Measurements from ENCODE around the gene CNTNAP2. TPM values are rescaled to one million over a fixed set of nuclear protein-coding genes. Genes with fewer than 3 reads are reported as not detected.
"Not testable (repeated sequence)": the region's sequence is repeated elsewhere in the genome, so short reads cannot be mapped to it uniquely, and the experiment has no call there.

CNTNAP2 gene
- total RNA-seq, 1 donor from 2014 or later, result 0.59 TPM

- Histone ChIP-seq H3K27me3 (ENCODE audit: low read depth) (no peaks in the 10 kb centered on the region), H3K27ac (no peak overlapping the region), H3K9me3 (no peaks in the 10 kb centered on the region), H3K4me1 (no peaks in the 10 kb centered on the region), H3K4me3 (no peak overlapping the region), H3K36me3 (no peaks in the 10 kb centered on the region)
- DNase-seq, result no peak
- TF ChIP-seq CTCF (IDR thresholded peaks at IDR 0.05), result no peak
- intact Hi-C loops (cut with DNase I), result no loop called here
- no peak for ATAC-seq
Measured at GRCh38 chr7:146242661-146243060, 126.1 kb downstream of the CNTNAP2 start.

- H3K4me1 ChIP-seq; H3K27me3 ChIP-seq (ENCODE audit: low read depth); H3K27ac ChIP-seq; H3K9me3 ChIP-seq; ATAC-seq; DNase-seq; H3K36me3 ChIP-seq; intact Hi-C loops (cut with DNase I); H3K4me3 ChIP-seq: not testable (repeated sequence)
Measured at GRCh38 chr7:146247991-146248390, 131.4 kb downstream of the CNTNAP2 start.

- H3K27me3 ChIP-seq (ENCODE audit: low read depth); H3K9me3 ChIP-seq; intact Hi-C loops (cut with DNase I); H3K4me3 ChIP-seq; ATAC-seq; H3K36me3 ChIP-seq; H3K27ac ChIP-seq; DNase-seq; H3K4me1 ChIP-seq: not testable (repeated sequence)
Measured at GRCh38 chr7:146248744-146249143, 132.1 kb downstream of the CNTNAP2 start.

- DNase-seq (no peak), ATAC-seq (no peak)
- intact Hi-C loops (cut with DNase I), result no loop called here
- no peaks in the 10 kb centered on the region for H3K27me3 ChIP-seq (ENCODE audit: low read depth)
- no peak overlapping the region for H3K4me3 ChIP-seq
- TF ChIP-seq CTCF (IDR thresholded peaks at IDR 0.05), result no peak
- no peaks in the 10 kb centered on the region for H3K9me3 ChIP-seq
- H3K27ac ChIP-seq, result no peak overlapping the region
- no peaks in the 10 kb centered on the region for H3K36me3 ChIP-seq
- H3K4me1 ChIP-seq, result no peaks in the 10 kb centered on the region
Measured at GRCh38 chr7:146249272-146249671, 132.7 kb downstream of the CNTNAP2 start.

DNA sequence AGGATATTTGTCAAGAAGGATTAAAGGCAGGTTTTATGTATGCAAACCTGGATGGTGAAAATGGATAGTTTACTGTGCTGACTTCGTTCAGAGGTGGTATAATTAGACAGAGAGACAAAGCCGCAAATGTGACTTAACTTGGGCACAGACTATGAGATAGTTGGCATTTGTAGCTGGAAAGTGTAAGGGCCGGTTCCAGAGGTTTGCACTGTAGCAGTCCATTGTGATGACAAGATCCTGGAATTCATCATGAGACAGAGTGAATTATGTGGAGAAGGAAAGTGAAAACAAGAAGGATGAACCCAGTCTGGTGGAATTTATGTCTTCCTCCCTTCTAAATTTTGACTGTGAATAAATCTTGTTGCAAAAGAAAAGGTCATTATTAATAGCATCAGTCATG lies 139.0 kb downstream of the CNTNAP2 start:
- Histone ChIP-seq H3K27me3 (ENCODE audit: low read depth) (no peaks in the 10 kb centered on the region), H3K27ac (no peak overlapping the region), H3K36me3 (no peaks in the 10 kb centered on the region), H3K9me3 (no peaks in the 10 kb centered on the region), H3K4me3 (no peak overlapping the region), H3K4me1 (no peaks in the 10 kb centered on the region)
- intact Hi-C loops (cut with DNase I), result no loop called here
- TF ChIP-seq CTCF (IDR thresholded peaks at IDR 0.05), result no peak
- no peak for DNase-seq
- ATAC-seq, result no peak

DNA sequence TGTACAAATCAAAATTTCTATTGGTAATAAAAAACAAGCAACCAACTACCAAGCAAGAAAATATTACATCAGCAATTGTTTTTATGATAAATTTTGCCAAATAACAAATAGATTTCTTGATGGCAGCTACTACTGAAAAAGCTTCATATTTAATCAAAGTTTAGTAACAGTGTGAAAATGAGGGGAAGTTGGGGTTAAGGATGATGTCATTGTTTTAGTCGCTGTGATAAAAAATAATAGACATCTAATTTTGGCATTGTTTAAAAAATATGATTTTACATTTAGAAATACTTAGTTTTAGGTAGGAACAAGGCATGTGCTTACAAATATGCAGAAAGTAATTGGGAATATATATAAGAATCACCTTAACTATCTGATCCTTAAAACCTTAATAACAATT lies 145.9 kb downstream of the CNTNAP2 start:
- Histone ChIP-seq H3K4me1 (no peaks in the 10 kb centered on the region), H3K27ac (no peak overlapping the region), H3K27me3 (ENCODE audit: low read depth) (no peaks in the 10 kb centered on the region), H3K4me3 (no peak overlapping the region), H3K9me3 (no peaks in the 10 kb centered on the region), H3K36me3 (no peaks in the 10 kb centered on the region)
- no peak for DNase-seq
- no peak for ATAC-seq
- TF ChIP-seq CTCF (IDR thresholded peaks at IDR 0.05), result no peak
- intact Hi-C loops (cut with DNase I), result no loop called here

- no peak for ATAC-seq
- no peak for DNase-seq
- Histone ChIP-seq H3K27ac (no peak overlapping the region), H3K9me3 (no peaks in the 10 kb centered on the region), H3K27me3 (ENCODE audit: low read depth) (no peaks in the 10 kb centered on the region), H3K4me3 (no peak overlapping the region), H3K36me3 (no peaks in the 10 kb centered on the region), H3K4me1 (no peaks in the 10 kb centered on the region)
- no peak for TF ChIP-seq CTCF (IDR thresholded peaks at IDR 0.05)
- intact Hi-C loops (cut with DNase I), result no loop called here
Measured at GRCh38 chr7:146276888-146277287, 160.3 kb downstream of the CNTNAP2 start.

Measured in lower lobe of right lung (tissue), 2 donors.